ENCODE measurements around the gene NACC2. TPM values are rescaled to one million over a fixed set of nuclear protein-coding genes. Genes with fewer than 3 reads are reported as not detected.

NACC2 gene
- total and polyA plus RNA-seq, 4 donors, result 4.8 to 17.8 (median 8.8) TPM

GRCh38 chr9:135998016-135998380, 97.1 kb downstream of the NACC2 start:
- no peaks in the 10 kb centered on the region for H3K9me3 ChIP-seq (ENCODE audit: control insufficient read depth in 4 of 4, low read length in 3 of 4)
- DNase-seq (ENCODE audit: low spot score), result no peak
- H3K36me3 ChIP-seq (ENCODE audit: control insufficient read depth in 4 of 4, insufficient read depth in 3 of 4, low read depth in 1 of 4, low read length in 3 of 4), result no peaks in the 10 kb centered on the region
- H3K4me3 ChIP-seq (ENCODE audit: low read depth in 1 of 3, low read length in 3 of 3), result no peak overlapping the region
- H3K27me3 ChIP-seq (ENCODE audit: control insufficient read depth in 4 of 4, insufficient read depth in 4 of 4, low read length in 3 of 4), result no peaks in the 10 kb centered on the region
- H3K4me1 ChIP-seq (ENCODE audit: control insufficient read depth in 4 of 4, insufficient read depth in 4 of 4, low read length in 3 of 4), result peaks cover 13 to 30% (median 19%) of the 10 kb centered on the region in 4 donors
- WGBS, result 86% methylated on average over 10 of the region's 10 CpGs
- TF ChIP-seq HNF4A (conservative IDR thresholded peaks at IDR 0.05), result no peak
- TF ChIP-seq GABPA (IDR thresholded peaks at IDR 0.05 in 1 of 2, conservative IDR thresholded peaks at IDR 0.05 in 1 of 2), result no peak
- TF ChIP-seq JUND (IDR thresholded peaks at IDR 0.05), result no peak
- no peak for TF ChIP-seq EGR1 (IDR thresholded peaks at IDR 0.05; ENCODE audit: low read depth in 2 of 2)
- no peak for TF ChIP-seq ATF3 (IDR thresholded peaks at IDR 0.05)
- TF ChIP-seq HNF4G (IDR thresholded peaks at IDR 0.05), result no peak
- no peak for TF ChIP-seq RXRA (IDR thresholded peaks at IDR 0.05)
- TF ChIP-seq FOXA1 (IDR thresholded peaks at IDR 0.05), result no peak
- TF ChIP-seq SP1 (IDR thresholded peaks at IDR 0.05), result no peak
- TF ChIP-seq CTCF (IDR thresholded peaks at IDR 0.05; ENCODE audit: low read depth, low read length, missing input control), result no peak
- TF ChIP-seq YY1 (IDR thresholded peaks at IDR 0.05), result no peak
- TF ChIP-seq MAX (IDR thresholded peaks at IDR 0.05), result no peak
- TF ChIP-seq NR2F2 (IDR thresholded peaks at IDR 0.05), result no peak
- H3K9ac ChIP-seq (ENCODE audit: low read depth in 1 of 2, low read length in 2 of 2), result no peak overlapping the region
- no peak overlapping the region for H3K27ac ChIP-seq (ENCODE audit: low read depth in 1 of 2, low read length in 2 of 2)

- Histone ChIP-seq H3K27me3 (ENCODE audit: control insufficient read depth in 4 of 4, insufficient read depth in 4 of 4, low read length in 3 of 4) (no peaks in the 10 kb centered on the region), H3K4me3 (ENCODE audit: low read depth in 1 of 3, low read length in 3 of 3) (no peak overlapping the region), H3K9me3 (ENCODE audit: control insufficient read depth in 4 of 4, low read length in 3 of 4) (no peaks in the 10 kb centered on the region), H3K4me1 (ENCODE audit: control insufficient read depth in 4 of 4, insufficient read depth in 4 of 4, low read length in 3 of 4) (peaks cover 17 to 36% (median 24%) of the 10 kb centered on the region in 4 donors), H3K27ac (ENCODE audit: low read depth in 1 of 2, low read length in 2 of 2) (no peak overlapping the region), H3K9ac (ENCODE audit: low read depth in 1 of 2, low read length in 2 of 2) (no peak overlapping the region), H3K36me3 (ENCODE audit: control insufficient read depth in 4 of 4, insufficient read depth in 3 of 4, low read depth in 1 of 4, low read length in 3 of 4) (no peaks in the 10 kb centered on the region)
- DNase-seq (ENCODE audit: low spot score), result no peak
- TF ChIP-seq NR2F2 (IDR thresholded peaks at IDR 0.05), result no peak
- no peak for TF ChIP-seq MAX (IDR thresholded peaks at IDR 0.05)
- WGBS, result 80% methylated on average over 34 of the region's 34 CpGs
Observed at GRCh38 chr9:135997090-135998015, 97.7 kb downstream of the NACC2 start.

GRCh38 chr9:135995816-135996215, 99.3 kb downstream of the NACC2 start:
- Histone ChIP-seq H3K9ac (ENCODE audit: low read depth in 1 of 2, low read length in 2 of 2) (no peak overlapping the region), H3K36me3 (ENCODE audit: control insufficient read depth in 4 of 4, insufficient read depth in 3 of 4, low read depth in 1 of 4, low read length in 3 of 4) (no peaks in the 10 kb centered on the region), H3K4me3 (ENCODE audit: low read depth in 1 of 3, low read length in 3 of 3) (no peak overlapping the region), H3K27me3 (ENCODE audit: control insufficient read depth in 4 of 4, insufficient read depth in 4 of 4, low read length in 3 of 4) (no peaks in the 10 kb centered on the region), H3K9me3 (ENCODE audit: control insufficient read depth in 4 of 4, low read length in 3 of 4) (no peaks in the 10 kb centered on the region), H3K4me1 (ENCODE audit: control insufficient read depth in 4 of 4, insufficient read depth in 4 of 4, low read length in 3 of 4) (peaks cover 19 to 47% (median 31%) of the 10 kb centered on the region in 4 donors), H3K27ac (ENCODE audit: low read depth in 1 of 2, low read length in 2 of 2) (peak overlapping the region in 1 of 2 donors; percentile 3)
- WGBS, result 98% methylated on average over 21 of the region's 21 CpGs
- no peak for DNase-seq (ENCODE audit: low spot score)
- TF ChIP-seq RAD21 (IDR thresholded peaks at IDR 0.05), result no peak
- TF ChIP-seq FOXA2 (IDR thresholded peaks at IDR 0.05), result no peak
- TF ChIP-seq SP1 (IDR thresholded peaks at IDR 0.05), result no peak
- no peak for TF ChIP-seq CTCF (IDR thresholded peaks at IDR 0.05; ENCODE audit: low read depth, low read length, missing input control)
- no peak for TF ChIP-seq EGR1 (IDR thresholded peaks at IDR 0.05; ENCODE audit: low read depth in 2 of 2)
- no peak for TF ChIP-seq REST (IDR thresholded peaks at IDR 0.05)
- TF ChIP-seq HNF4A (conservative IDR thresholded peaks at IDR 0.05), result no peak
- TF ChIP-seq ATF3 (IDR thresholded peaks at IDR 0.05), result no peak
- no peak for TF ChIP-seq TAF1 (conservative IDR thresholded peaks at IDR 0.05)
- TF ChIP-seq GABPA (IDR thresholded peaks at IDR 0.05 in 1 of 2, conservative IDR thresholded peaks at IDR 0.05 in 1 of 2), result no peak
- TF ChIP-seq RXRA (IDR thresholded peaks at IDR 0.05), result no peak

Data from liver (tissue), 9 donors.